Esophagus muscularis mucosa (tissue), 4 donors: ENCODE data around the gene RAB11FIP4. TPM values are rescaled to one million over a fixed set of nuclear protein-coding genes. Genes with fewer than 3 reads are reported as not detected.

Experiments used
- DNase-seq: peaks from one replicate; pipeline ENCODE4 v3.0.0-alpha.2; 2017; ENCODE audit errors: extremely low spot score
- H3K27ac ChIP-seq, 4 donors: fragments of 200-600 bp; sonication (generic); replicated peaks in 1 of 4; 1 replicate in 3 of 4; 2 replicates in 1 of 4; pipeline ENCODE4 v1.5.1; 2016 to 2019; ENCODE audit warnings: mild to moderate bottlenecking in 1 of 4
- H3K27me3 ChIP-seq, 4 donors: fragments of 200-600 bp; sonication (generic); one replicate each; pipeline versions ENCODE4 v1.5.1 to v1.6.0; 2016 to 2019
- H3K36me3 ChIP-seq, 4 donors: fragments of 200-600 bp; sonication (generic); one replicate each; pipeline ENCODE4 v1.5.1; 2016 to 2019
- H3K4me1 ChIP-seq, 4 donors: fragments of 200-600 bp; sonication (generic); one replicate each; pipeline ENCODE4 v1.5.1; 2016 to 2019
- H3K4me3 ChIP-seq, 4 donors: fragments of 200-600 bp; sonication (generic); 1 replicate in 2 of 4; 2 replicates in 2 of 4; pipeline ENCODE4 v1.5.1; 2016 to 2019; ENCODE audit warnings: mild to moderate bottlenecking in 4 of 4, moderate library complexity in 1 of 4
- H3K9me3 ChIP-seq, 4 donors: fragments of 200-600 bp; sonication (generic); 1 replicate in 3 of 4; 2 replicates in 1 of 4; pipeline ENCODE4 v1.5.1; 2016 to 2019
- CTCF ChIP-seq, 3 experiments: fragments of 200-600 bp in 2 of 3; fragments of 450-650 bp in 1 of 3; sonication (generic) in 2 of 3; IDR thresholded peaks; one replicate each; pipeline ENCODE4 v1.5.1; 2017 to 2019; ENCODE audit warnings: antibody characterized with exemption in 3 of 3, mild to moderate bottlenecking in 2 of 3, moderate library complexity in 1 of 3
- EP300 ChIP-seq: sonication (generic); formaldehyde crosslinking; IDR thresholded peaks from one replicate; pipeline ENCODE4 v1.6.1; 2017; ENCODE audit warnings: antibody characterized with exemption
- POLR2A ChIP-seq: fragments of 450-650 bp; IDR thresholded peaks from one replicate; pipeline ENCODE4 v1.6.1; 2017; ENCODE audit warnings: antibody characterized with exemption, moderate library complexity, mild to moderate bottlenecking, low read depth
- POLR2AphosphoS5 ChIP-seq, 2 donors: sonication (generic); formaldehyde crosslinking; IDR thresholded peaks; one replicate each; pipeline ENCODE4 v1.6.1; 2017; ENCODE audit warnings: antibody characterized with exemption in 2 of 2
- WGBS: methylation state at CpG from one replicate; pipeline ENCODE4 v1.1.5; 2018; 5-methylcytosine and 5-hydroxymethylcytosine counted together
- intact Hi-C: fragments of 100-400 bp; cut with DNase I; formaldehyde crosslinking; loops from one replicate; pipeline ENCODE4 v1.15.1; 2023
- total RNA-seq, 4 donors: library from RNA; depleted of rRNA; stranded (reverse); fragments of >200 nt; gene quantifications; one replicate each; pipeline versions ENCODE4 v1.1.0 to v1.2.1, GENCODE V29; 2016

Gene RAB11FIP4
- total RNA-seq, 4 donors from 2014 or later, result 0.75 to 2.3 (median 1.7) TPM

GRCh38 chr17:31405890-31406371 is 14.5 kb downstream of the RAB11FIP4 start:
- DNase-seq, result no peak
- Histone ChIP-seq H3K36me3 (no peaks in the 10 kb centered on the region), H3K4me1 (no peaks in the 10 kb centered on the region), H3K27ac (no peak overlapping the region), H3K27me3 (peaks cover 0 to 6% (median 0%) of the 10 kb centered on the region in 4 donors), H3K4me3 (no peak overlapping the region), H3K9me3 (no peaks in the 10 kb centered on the region)
- TF ChIP-seq CTCF (IDR thresholded peaks at IDR 0.05) (no peak), EP300 (no peak), POLR2A (no peak), POLR2AphosphoS5 (IDR thresholded peaks at IDR 0.05) (no peak)
- intact Hi-C loops, result no loop called here
- 58% methylated on average over 4 of the region's 5 CpGs for WGBS

- 93% methylated on average over 4 of the region's 4 CpGs for WGBS
- H3K4me3 ChIP-seq, result no peak overlapping the region
- TF ChIP-seq CTCF (IDR thresholded peaks at IDR 0.05) (no peak), POLR2A (no peak), EP300 (no peak), POLR2AphosphoS5 (IDR thresholded peaks at IDR 0.05) (no peak)
- DNase-seq, result no peak
- no peak overlapping the region for H3K27ac ChIP-seq
- peaks cover 0 to 3% (median 1%) of the 10 kb centered on the region in 4 donors for H3K4me1 ChIP-seq
- intact Hi-C loops, result no loop called here
- H3K27me3 ChIP-seq, result peaks cover 0 to 24% (median 0%) of the 10 kb centered on the region in 4 donors
- no peaks in the 10 kb centered on the region for H3K36me3 ChIP-seq
- no peaks in the 10 kb centered on the region for H3K9me3 ChIP-seq
Measured at GRCh38 chr17:31408586-31408985, 17.1 kb downstream of the RAB11FIP4 start.

- peaks cover 0 to 37% (median 0%) of the 10 kb centered on the region in 4 donors for H3K27me3 ChIP-seq
- DNase-seq, result no peak
- H3K27ac ChIP-seq, result no peak overlapping the region
- intact Hi-C loops, result no loop called here
- no peak for TF ChIP-seq POLR2A
- no peak for TF ChIP-seq EP300
- no peak for TF ChIP-seq POLR2AphosphoS5 (IDR thresholded peaks at IDR 0.05)
- no peak for TF ChIP-seq CTCF (IDR thresholded peaks at IDR 0.05)
- no peaks in the 10 kb centered on the region for H3K9me3 ChIP-seq
- WGBS, result 94% methylated on average over 4 of the region's 13 CpGs
- no peaks in the 10 kb centered on the region for H3K36me3 ChIP-seq
- H3K4me1 ChIP-seq, result peaks cover 7 to 21% (median 10%) of the 10 kb centered on the region in 4 donors
- H3K4me3 ChIP-seq, result no peak overlapping the region
Measured at GRCh38 chr17:31411707-31412285, 20.3 kb downstream of the RAB11FIP4 start.

DNA sequence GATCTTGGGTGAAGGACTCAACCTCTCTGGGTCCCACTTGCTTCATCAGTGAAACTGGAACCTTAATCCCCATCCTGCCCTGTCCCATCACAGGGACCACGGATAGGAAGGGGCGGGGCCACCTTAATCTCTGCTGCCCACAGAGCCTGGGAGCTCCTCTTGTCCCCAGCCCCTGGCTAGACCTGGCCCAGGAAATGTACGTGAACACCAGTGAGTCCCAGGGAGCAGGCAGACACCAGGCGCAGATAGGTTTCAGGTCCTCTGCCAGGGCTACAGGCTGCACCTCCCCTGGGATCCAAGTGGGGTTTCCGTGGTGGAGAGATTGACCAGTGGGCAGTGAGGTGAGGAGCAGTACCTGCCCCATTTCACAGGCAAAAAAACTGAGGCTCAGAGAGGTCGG is 21.0 kb downstream of the RAB11FIP4 start:
- no peak for DNase-seq
- Histone ChIP-seq H3K4me3 (no peak overlapping the region), H3K36me3 (no peaks in the 10 kb centered on the region), H3K9me3 (no peaks in the 10 kb centered on the region), H3K4me1 (peaks cover 7 to 21% (median 10%) of the 10 kb centered on the region in 4 donors), H3K27ac (no peak overlapping the region), H3K27me3 (peaks cover 0 to 37% (median 0%) of the 10 kb centered on the region in 4 donors)
- TF ChIP-seq POLR2A (no peak), POLR2AphosphoS5 (IDR thresholded peaks at IDR 0.05) (no peak), CTCF (IDR thresholded peaks at IDR 0.05) (no peak), EP300 (no peak)
- intact Hi-C loops, result no loop called here
- WGBS, result 90% methylated on average over 4 of the region's 6 CpGs
